Femur (tissue), 1 donor: Measurements from ENCODE around the gene ZNF366.
A peak's percentile ranks its signal among the peaks of the same experiment; 100 is the strongest.

Experiments
- DNase-seq: peaks from one replicate; pipeline ENCODE4 v3.0.0-alpha.2; 2017

Gene ZNF366

DNA sequence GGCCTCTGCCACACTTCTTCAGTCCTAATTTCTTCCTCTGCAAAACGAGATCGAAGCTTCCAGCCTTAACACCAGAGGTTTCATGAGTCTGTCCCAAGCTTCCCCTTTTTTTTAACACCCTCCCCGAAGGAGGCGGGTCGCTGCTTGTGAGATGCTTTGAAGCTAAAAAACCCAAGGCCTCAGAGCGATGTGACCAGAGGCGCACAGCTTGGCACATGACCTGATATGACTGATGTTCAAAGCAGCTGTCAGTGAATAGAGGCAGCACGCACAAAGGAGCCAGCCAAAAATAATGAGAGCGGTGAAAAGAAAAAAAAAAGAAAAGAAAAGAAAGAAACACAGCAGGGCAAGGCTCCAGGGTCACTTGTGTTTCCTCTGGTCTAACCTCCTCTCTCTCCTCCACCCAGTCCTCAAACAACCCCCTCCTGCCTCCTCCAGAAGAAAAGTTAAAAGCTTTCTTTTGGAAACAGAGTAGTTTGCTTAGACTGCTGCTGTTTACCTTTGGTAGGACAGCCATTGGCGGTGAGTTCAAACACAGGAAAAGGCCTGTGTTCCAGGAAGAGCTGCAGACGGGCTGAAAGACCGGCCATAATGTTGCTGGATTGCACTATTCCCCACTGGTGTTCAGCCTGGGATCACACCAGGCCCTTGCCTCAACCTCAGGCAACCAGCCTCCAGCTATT is 10.9 kb upstream of the ZNF366 start:
- DNase-seq: peak; percentile 54

- no peak for DNase-seq
These were observed 9.7 kb upstream of the ZNF366 start for GRCh38 chr5:72516916-72517315.

- DNase-seq: no peak
These were observed 8.0 kb upstream of the ZNF366 start for GRCh38 chr5:72515211-72515610.

DNA sequence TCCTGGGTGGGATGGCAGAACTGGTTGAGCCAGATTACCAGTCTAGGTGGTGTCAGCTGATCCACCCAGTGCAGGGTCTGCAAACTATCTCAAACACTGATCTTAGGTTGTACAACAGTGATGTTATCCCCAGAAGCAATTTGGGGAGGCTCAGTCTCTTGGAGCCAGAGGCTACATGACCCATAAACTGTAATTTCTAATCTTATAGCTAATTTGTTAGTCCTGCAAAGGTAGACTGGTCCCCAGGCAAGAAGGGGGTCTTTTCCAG is 5.3 kb upstream of the ZNF366 start:
- no peak for DNase-seq

DNA sequence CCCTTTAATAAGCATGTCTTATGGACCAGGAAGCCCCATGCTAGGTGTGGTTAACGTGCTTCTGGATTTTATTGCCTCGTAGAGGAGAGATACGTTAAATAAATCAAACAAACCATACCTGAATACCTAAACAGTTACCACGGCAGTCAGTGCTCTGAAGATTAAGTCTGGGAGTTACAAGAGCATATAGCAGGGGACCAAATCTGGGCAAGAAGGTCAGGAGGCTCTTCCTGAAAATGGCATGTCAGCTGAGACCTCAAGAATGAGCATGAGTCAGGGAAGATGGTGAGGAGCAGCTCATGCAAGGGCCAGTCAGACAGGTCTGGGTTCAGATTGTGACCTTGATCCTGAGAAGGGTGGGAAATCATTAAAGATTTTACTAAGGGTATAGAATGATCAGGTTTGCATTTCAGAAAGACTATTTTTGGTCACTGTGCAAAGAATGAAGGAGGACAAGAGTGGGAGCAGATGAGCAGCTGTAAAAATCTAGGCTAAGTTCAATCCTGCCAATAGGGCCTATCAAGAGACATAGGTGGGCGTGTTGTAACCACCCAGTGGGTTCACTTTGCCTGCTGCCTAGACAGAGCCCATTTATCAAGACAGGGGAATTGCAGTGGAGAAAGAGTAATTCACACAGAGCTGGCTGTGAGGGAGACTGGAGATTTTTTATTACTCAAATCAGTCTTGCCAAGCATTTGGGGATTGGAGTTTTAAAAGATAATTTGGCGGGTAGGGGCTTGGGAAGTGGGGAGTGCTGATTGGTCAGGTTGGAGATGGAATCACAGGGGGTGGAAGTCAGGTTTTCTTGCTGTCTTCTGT is 4.8 kb upstream of the ZNF366 start:
- DNase-seq: no peak

DNA sequence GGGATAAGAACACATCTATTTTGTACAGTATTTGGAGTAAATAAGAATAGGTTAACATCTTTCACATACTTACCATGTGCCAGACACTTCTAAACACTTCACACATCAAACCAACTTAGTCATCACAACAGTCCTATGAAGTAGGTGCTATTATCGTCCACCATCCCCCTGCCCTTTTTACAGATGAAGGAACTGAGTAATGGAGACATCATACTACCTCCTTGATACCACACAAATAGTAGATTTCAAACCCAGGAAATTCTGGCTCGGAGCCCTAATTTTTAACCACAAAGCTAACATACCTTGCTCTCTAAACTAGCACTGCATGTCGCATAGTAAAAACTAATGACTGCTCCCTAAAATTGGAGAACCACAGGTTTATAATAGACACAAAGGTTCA is 4.2 kb upstream of the ZNF366 start:
- DNase-seq: no peak

DNA sequence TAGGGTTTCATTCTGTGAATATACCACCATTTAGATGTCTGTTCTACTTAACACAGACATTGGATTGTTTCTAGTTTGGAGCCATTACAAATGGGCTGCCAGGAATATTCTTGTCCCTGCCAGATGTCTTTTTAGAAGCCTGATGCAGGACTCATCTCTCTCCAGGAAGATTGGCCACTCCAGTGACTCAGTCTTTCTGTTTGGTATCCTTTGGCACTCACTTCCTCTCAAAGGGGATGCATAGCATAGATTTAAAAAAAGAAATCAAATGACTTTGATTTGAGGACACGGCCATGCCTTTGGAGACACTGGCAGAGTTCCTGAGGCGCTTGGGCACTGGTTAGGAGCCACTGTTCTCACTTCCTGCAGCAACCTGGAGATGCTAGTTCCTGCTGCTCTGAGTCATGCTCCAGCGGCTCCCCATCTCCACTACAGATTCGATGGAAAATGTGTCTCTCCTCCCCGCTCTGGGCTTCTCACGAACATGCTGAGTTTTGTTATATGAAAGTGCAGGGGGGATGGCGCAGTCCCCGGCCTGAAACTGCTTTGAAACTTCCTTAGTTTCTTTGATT is 3.5 kb upstream of the ZNF366 start:
- peak; percentile 85 for DNase-seq

DNA sequence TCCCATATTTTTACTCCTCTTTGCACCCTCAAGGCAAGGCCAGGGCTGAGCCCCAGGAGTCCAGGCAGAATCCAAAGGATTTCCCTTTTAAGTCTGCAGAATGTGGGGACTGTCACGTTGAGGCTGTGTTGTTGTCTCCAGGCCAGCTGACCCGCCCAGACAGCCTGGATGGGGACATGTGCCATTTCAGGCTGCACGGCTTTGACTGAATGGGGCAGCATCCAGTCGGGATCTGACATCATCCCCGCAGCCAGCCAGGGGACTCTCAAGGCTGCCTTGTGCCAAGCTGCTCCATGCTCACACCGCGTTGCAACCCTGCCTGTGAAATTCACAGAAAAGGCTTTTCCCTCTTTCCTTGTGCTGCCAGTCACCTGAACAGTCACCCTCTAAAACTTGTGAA is 2.2 kb upstream of the ZNF366 start:
- peak; percentile 69 for DNase-seq

DNA sequence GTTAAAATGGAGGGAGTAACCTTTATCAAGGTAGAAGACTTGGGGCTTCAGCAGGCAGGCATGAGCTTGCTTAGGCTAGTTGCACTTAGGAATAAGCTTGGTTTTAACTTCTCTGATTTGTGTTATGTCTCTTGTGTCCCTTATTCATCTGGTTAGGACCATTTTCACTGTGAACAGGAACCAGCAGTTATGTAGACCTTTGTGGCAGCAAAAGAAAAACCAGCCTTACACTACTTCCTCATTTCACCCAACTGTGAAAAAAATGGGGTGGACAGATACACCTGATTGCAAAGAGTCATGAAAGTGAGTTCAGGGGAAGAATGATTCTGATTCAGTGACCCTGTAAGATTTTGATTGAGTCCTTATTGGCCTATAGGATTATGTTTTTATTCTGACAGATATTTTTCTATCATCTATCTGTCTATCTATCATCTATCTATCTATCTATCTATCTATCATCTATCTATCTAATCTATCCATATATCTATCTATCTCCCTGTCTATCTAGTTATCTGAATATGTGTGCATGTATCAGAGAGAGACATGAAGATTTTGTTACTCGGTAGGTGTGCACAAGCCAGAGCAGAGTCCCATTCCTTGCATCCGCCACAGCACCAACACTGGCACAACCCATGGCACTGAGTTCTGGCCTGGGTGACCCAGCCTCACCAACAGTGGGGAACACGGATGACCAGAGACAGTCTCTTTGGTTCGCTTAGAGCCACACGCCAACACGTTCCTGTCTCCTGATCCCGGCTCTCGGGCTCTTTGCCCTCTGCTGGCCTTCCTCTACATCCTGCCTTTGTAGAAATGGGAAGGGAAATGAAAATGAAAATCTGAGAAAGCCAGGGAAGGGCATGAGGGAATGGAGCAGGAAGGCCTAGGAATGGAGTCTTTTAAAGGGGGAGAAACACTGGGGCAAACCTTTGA is 1.3 kb upstream of the ZNF366 start:
- DNase-seq: no peak

DNA sequence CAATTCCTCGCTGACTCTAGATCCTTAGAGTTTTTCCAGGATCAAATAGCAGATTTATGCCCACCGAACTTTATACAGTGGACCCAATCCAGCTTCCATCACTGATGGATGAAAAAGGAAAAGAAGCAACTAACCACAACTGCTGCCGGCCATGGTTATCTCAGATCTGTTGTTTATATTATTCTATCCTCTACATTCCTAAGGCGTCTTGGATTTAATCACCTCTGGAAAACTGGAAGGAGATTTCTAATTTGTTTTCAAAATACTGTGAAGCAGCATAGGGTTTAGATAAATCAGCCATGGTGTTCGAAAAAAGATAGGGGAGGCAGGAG is 663 bp upstream of the ZNF366 start:
- no peak for DNase-seq

GRCh38 chr5:72506158-72506549 is 1.1 kb downstream of the ZNF366 start:
- DNase-seq: no peak

DNA sequence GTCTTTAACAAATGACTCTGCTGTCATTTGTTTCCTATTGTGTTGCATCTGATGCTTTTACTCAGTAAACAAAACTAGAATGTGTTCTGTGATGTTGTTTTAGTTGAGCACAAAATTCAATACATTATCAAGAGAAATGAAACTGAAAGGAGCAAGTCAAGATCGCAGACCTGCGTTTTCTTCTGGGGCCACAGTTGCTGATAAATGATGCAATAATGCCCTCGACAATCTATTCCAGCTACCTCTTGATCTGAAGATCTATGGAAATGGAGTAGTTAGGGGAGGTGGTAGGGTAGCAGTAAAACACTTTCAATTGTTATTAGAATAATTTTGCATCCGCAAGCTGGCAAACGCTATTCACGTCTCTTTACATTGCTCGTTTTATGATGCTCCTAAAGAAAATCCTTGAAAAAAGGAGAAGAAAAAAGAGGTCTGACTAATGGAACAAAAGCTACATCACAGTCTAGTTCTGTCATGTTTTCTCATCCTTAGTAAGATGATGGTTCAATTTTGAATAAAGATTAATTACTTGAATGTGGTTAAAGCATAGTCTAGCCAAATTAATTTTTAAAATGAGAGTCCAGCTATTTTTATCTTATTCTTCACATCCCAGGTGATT is 1.6 kb downstream of the ZNF366 start:
- no peak for DNase-seq

- DNase-seq: no peak
These were observed 2.2 kb downstream of the ZNF366 start for GRCh38 chr5:72505016-72505415.

DNA sequence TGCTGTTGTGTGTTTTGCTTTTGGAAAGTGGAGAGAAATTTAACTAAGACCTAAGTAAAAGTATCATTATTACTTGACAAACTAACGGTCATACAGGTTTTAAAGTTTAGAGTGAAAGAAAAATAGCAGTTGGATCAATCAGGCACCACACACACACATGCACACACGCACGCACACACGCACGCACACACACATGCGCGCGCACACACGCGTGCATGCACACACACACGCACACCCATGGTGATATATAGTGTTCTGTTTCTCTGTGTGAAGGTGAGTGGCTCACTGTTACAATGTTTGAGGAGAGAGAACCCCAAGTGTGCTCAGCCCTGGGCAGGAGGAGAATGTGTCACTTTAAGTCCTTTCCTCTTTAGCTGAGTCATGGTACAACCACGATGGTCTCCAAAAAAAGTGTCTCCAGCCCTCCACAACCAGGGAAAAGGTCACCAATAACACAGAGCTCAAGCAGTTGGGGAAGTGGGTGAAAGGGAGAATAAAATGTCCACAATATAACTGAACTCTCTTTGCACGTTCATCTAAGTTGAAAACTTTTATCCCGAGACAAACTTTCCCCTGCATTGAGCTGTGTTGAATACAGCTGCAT is 3.2 kb downstream of the ZNF366 start:
- DNase-seq: no peak

DNA sequence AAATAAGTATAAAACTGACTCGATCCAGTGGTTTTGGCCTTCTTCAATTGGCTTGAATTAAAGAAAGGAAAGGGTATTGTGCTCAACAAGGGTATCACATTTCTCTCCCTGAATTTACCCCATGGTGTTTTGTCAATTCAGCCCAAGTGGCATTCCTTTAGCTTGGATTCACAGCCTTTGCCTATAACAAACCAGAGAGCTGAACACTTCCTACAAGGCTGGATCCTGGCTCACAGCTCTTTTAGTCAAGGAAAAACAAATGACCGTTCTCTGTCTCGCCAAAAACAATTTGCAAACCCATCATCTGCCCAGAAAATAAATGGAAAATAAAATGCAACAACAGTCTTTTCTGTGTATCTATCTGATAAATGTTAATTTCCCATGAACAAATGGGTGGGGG is 5.7 kb downstream of the ZNF366 start:
- no peak for DNase-seq

DNA sequence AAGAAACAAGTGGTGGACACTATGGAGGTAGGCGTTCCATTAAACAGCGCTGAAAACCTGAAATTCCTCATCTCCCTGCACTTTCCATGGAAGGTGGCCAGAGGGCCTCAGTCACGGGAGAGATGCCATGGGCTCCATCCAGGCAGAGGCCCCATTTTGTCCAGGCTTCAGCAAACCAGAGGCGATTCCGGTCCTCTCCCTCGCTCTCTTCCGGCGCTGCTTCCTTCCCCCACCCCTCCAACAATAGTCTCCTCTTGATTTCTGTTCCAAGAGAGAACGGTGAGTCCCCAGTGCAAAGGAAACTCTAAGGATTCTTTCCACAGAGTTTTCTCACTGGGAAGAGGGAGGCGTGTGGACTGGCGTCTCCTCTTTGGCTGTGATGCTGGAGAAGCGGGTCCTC is 7.5 kb downstream of the ZNF366 start:
- DNase-seq: peak; percentile 68

- DNase-seq: no peak
These were observed 8.1 kb downstream of the ZNF366 start for GRCh38 chr5:72499090-72499489.

DNA sequence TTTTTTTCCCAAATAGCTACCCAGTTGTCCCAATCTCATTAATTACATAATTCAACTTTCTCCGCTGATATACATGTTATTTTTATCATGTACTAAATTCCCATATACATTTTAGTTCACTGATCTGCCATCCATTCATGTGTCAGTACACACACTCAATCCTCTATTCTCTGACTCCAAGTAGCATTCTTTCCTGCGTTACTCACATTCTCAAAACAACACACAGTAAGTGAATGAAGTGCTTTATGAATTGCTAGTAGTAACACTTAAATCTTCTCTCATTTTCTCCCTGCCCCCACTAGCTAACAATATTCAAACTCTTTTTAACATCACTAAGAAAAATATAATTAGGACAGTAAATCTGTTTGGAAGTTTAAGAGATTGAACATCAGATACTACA is 8.9 kb downstream of the ZNF366 start:
- no peak for DNase-seq

GRCh38 chr5:72497823-72498222 is 9.4 kb downstream of the ZNF366 start:
- no peak for DNase-seq

GRCh38 chr5:72495410-72495809 is 11.8 kb downstream of the ZNF366 start:
- no peak for DNase-seq

- DNase-seq: no peak
These were observed 12.5 kb downstream of the ZNF366 start for GRCh38 chr5:72494623-72495124.

- no peak for DNase-seq
These were observed 17.7 kb downstream of the ZNF366 start for GRCh38 chr5:72489536-72489935.
